Hepatocyte (in vitro differentiated cells): ENCODE data around the gene LRRC43. TPM values are rescaled to one million over a fixed set of nuclear protein-coding genes. Genes with fewer than 3 reads are reported as not detected.
"Not testable (repeated sequence)": the region's sequence is repeated elsewhere in the genome, so short reads cannot be mapped to it uniquely, and the experiment has no call there.

ENCODE experiments used
- DNase-seq: peaks from one replicate; pipeline ENCODE4 v3.0.0-alpha.2; 2016; ENCODE audit warnings: low spot score
- H2AFZ ChIP-seq: fragments of 200-600 bp; sonication (generic); 2 replicates; pipeline ENCODE4 v1.6.0; 2016; ENCODE audit warnings: antibody characterized with exemption, mild to moderate bottlenecking
- H3K27ac ChIP-seq: fragments of 200-600 bp; sonication (generic); 2 replicates; pipeline ENCODE4 v1.5.1; 2016; ENCODE audit warnings: mild to moderate bottlenecking
- H3K27me3 ChIP-seq: fragments of 200-600 bp; sonication (generic); 2 replicates; pipeline ENCODE4 v1.6.1; 2016
- H3K36me3 ChIP-seq: fragments of 200-600 bp; sonication (generic); replicated peaks from 2 replicates; pipeline ENCODE4 v1.5.1; 2016; ENCODE audit warnings: low read depth; ENCODE audit not compliant: insufficient read depth
- H3K4me1 ChIP-seq: fragments of 200-600 bp; sonication (generic); 2 replicates; pipeline ENCODE4 v1.5.1; 2016; ENCODE audit warnings: mild to moderate bottlenecking, moderate library complexity; ENCODE audit not compliant: insufficient read depth
- H3K4me2 ChIP-seq: fragments of 200-600 bp; sonication (generic); 2 replicates; pipeline ENCODE4 v1.6.0; 2016
- H3K4me3 ChIP-seq: fragments of 200-600 bp; sonication (generic); 2 replicates; pipeline ENCODE4 v1.5.1; 2016; ENCODE audit warnings: mild to moderate bottlenecking
- H3K79me2 ChIP-seq: fragments of 200-600 bp; sonication (generic); 2 replicates; pipeline ENCODE4 v1.6.0; 2017; ENCODE audit warnings: mild to moderate bottlenecking
- H3K9me2 ChIP-seq: fragments of 200-600 bp; sonication (generic); replicated peaks from 2 replicates; pipeline ENCODE4 v1.6.0; 2017; ENCODE audit warnings: mild to moderate bottlenecking; ENCODE audit not compliant: insufficient read depth
- H3K9me3 ChIP-seq: fragments of 200-600 bp; sonication (generic); 2 replicates; pipeline ENCODE4 v1.5.1; 2016; ENCODE audit warnings: low read depth, mild to moderate bottlenecking
- H4K20me1 ChIP-seq: fragments of 200-600 bp; sonication (generic); 2 replicates; pipeline ENCODE4 v1.6.0; 2016; ENCODE audit warnings: mild to moderate bottlenecking; ENCODE audit not compliant: insufficient read depth, poor library complexity, severe bottlenecking
- EZH2 ChIP-seq: fragments of 200-600 bp; sonication (generic); IDR thresholded peaks from 2 replicates; pipeline ENCODE4 v1.6.1; 2016; ENCODE audit warnings: antibody characterized with exemption, mild to moderate bottlenecking, borderline replicate concordance
- EZH2phosphoT487 ChIP-seq: fragments of 200-600 bp; sonication (generic); IDR thresholded peaks from one replicate; pipeline ENCODE4 v1.6.1; 2018; ENCODE audit warnings: antibody characterized with exemption, mild to moderate bottlenecking, low read depth, moderate library complexity; ENCODE audit not compliant: unreplicated experiment, severe bottlenecking
- WGBS: methylation state at CpG from one replicate; pipeline ENCODE4 v1.1.6; 2016; ENCODE audit warnings: low lambda C conversion rate; ENCODE audit errors: missing lambda C conversion rate; 5-methylcytosine and 5-hydroxymethylcytosine counted together
- polyA plus RNA-seq: library from polyadenylated mRNA; unstranded; fragments of >200 nt; fragmentation: Nextera tagmentation; extraction: Ambion mirVana; gene quantifications from 2 replicates; pipeline ENCODE4 v1.2.1, GENCODE V29; 2016
- total RNA-seq: library from RNA; depleted of rRNA; stranded (reverse); fragments of >200 nt; gene quantifications from 2 replicates; pipeline ENCODE4 v1.2.3, GENCODE V29; 2014
- TF ChIP-seq, protein P1 (sequence below): fragments of 200-600 bp; sonication (generic); IDR thresholded peaks from 2 replicates; pipeline ENCODE4 v1.5.1; 2016; ENCODE audit warnings: antibody characterized with exemption, mild to moderate bottlenecking; ENCODE audit not compliant: poor library complexity

Gene LRRC43
- total and polyA plus RNA-seq, 2 experiments from 2014 or later = 1.7 TPM

DNA sequence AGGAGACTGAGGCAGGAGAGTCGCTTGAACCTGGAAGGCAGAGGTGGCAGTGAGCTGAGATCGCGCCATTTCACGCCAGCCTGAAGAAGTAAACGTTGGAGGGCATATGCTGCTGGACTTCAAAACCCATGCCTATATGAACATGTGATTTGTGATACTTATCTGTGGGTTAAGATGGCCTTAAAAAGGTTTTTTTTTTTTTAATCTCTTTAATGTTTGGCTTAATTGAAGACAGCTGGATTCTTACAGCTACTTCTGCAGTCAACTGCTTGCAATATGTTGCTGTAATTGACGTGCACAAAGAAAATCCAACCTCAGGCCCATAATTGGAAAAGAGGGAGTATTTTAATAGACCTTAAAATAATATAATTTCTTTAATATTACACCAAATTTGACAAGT is 19.1 kb downstream of the LRRC43 start:
- Histone ChIP-seq H3K36me3 (no peaks in the 10 kb centered on the region), H3K9me3 (no peaks in the 10 kb centered on the region), H3K79me2 (no peaks in the 10 kb centered on the region), H3K4me2 (no peak overlapping the region), H3K27me3 (peaks cover 34% of the 10 kb centered on the region), H3K4me3 (no peak overlapping the region), H3K9me2 (no peaks in the 10 kb centered on the region), H3K27ac (no peak overlapping the region), H4K20me1 (no peaks in the 10 kb centered on the region), H2AFZ (no peak overlapping the region), H3K4me1 (peaks cover 7% of the 10 kb centered on the region)
- 79% methylated on average over 6 of the region's 6 CpGs for WGBS
- DNase-seq = no peak
- TF ChIP-seq EZH2 (no peak), EZH2phosphoT487 (no peak)
- TF ChIP-seq, protein P1, sequence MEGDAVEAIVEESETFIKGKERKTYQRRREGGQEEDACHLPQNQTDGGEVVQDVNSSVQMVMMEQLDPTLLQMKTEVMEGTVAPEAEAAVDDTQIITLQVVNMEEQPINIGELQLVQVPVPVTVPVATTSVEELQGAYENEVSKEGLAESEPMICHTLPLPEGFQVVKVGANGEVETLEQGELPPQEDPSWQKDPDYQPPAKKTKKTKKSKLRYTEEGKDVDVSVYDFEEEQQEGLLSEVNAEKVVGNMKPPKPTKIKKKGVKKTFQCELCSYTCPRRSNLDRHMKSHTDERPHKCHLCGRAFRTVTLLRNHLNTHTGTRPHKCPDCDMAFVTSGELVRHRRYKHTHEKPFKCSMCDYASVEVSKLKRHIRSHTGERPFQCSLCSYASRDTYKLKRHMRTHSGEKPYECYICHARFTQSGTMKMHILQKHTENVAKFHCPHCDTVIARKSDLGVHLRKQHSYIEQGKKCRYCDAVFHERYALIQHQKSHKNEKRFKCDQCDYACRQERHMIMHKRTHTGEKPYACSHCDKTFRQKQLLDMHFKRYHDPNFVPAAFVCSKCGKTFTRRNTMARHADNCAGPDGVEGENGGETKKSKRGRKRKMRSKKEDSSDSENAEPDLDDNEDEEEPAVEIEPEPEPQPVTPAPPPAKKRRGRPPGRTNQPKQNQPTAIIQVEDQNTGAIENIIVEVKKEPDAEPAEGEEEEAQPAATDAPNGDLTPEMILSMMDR = no peak

DNA sequence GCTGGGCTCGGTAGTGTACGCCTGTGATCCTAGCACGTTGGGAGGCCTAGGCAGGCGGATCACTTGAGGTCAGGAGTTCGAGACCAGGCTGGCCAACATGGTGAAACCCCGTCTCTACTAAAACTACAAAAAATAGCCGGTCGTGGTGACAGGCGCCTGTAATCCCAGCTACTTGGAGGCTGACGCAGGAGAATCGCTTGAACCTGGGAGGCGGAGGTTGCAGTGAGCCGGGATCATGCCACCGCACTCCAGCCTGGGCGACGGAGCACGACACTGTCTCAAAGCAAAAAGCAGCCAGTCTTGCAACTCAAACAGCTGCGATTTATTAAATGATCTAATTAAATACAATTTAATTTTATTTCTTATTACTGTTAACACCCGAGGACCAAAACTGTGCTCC is 19.9 kb downstream of the LRRC43 start:
- Histone ChIP-seq H2AFZ (peak overlapping the region; percentile 60), H3K27me3 (peaks cover 34% of the 10 kb centered on the region), H3K4me2 (peak overlapping the region; percentile 99), H3K4me3 (peak overlapping the region; percentile 22)
- H3K79me2 ChIP-seq, H4K20me1 ChIP-seq, H3K4me1 ChIP-seq, H3K36me3 ChIP-seq, H3K9me2 ChIP-seq, H3K27ac ChIP-seq, H3K9me3 ChIP-seq, DNase-seq: not testable (repeated sequence)
- WGBS = 76% methylated on average over 19 of the region's 19 CpGs

DNA sequence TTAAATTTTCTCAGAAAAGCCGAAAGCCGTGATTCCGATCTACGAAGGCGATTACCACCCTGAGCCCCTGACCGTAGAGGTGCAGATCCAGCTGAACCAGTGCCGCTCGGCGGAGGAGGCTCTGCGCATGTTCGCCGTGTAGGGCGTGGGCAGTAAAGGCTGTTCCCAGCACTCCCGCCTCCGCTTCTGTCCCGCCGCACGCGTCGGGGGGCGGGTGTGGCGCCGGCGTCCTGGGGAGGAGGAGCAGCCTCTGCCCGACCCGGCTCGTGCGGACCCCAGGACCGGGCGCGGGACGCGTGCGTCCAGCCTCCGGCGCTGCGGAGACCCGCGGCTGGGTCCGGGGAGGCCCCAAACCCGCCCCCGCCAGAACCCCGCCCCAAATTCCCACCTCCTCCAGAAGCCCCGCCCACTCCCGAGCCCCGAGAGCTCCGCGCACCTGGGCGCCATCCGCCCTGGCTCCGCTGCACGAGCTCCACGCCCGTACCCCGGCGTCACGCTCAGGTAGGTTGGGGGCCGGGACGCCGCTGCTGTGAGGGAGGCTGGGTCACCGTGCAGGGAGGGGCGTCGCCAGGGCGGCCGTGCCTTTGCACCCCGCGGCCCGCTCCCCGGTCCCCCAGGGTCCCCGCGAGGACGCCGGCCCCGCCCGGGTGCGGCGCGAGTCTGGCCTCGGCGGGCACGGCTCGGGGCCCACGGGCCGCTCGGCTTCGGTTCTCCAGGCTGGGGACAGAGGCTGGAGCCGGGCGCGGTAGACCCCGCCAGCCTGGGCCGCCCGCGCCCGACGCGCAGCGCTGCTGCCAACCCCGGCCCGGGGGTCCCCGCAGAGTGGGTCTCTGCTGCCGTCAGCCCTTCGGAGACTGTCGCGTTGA is 20.6 kb downstream of the LRRC43 start, which contains the start of gene B3GNT4:
B3GNT4 (plus strand) TSS at position 409 of the 866 bp plus-strand sequence. CDS start 910 bp downstream, outside the sequence.
- WGBS = 3% methylated on average over 54 of the region's 104 CpGs
- Histone ChIP-seq H3K27me3 (peaks cover 34% of the 10 kb centered on the region), H3K9me2 (no peaks in the 10 kb centered on the region), H3K79me2 (no peaks in the 10 kb centered on the region), H4K20me1 (no peaks in the 10 kb centered on the region), H3K4me3 (peak within 1 kb of the TSS; percentile 22), H3K4me2 (peak within 1 kb of the TSS; percentile 99), H3K9me3 (no peaks in the 10 kb centered on the region), H2AFZ (peak within 1 kb of the TSS; percentile 60), H3K36me3 (no peaks in the 10 kb centered on the region), H3K27ac (no peak within 1 kb of the TSS), H3K4me1 (peaks cover 7% of the 10 kb centered on the region)
- TF ChIP-seq, protein P1 = no peak
- TF ChIP-seq EZH2 = peak; percentile 24
- peak; percentile 26 for TF ChIP-seq EZH2phosphoT487
- DNase-seq = peak; percentile 80

DNA sequence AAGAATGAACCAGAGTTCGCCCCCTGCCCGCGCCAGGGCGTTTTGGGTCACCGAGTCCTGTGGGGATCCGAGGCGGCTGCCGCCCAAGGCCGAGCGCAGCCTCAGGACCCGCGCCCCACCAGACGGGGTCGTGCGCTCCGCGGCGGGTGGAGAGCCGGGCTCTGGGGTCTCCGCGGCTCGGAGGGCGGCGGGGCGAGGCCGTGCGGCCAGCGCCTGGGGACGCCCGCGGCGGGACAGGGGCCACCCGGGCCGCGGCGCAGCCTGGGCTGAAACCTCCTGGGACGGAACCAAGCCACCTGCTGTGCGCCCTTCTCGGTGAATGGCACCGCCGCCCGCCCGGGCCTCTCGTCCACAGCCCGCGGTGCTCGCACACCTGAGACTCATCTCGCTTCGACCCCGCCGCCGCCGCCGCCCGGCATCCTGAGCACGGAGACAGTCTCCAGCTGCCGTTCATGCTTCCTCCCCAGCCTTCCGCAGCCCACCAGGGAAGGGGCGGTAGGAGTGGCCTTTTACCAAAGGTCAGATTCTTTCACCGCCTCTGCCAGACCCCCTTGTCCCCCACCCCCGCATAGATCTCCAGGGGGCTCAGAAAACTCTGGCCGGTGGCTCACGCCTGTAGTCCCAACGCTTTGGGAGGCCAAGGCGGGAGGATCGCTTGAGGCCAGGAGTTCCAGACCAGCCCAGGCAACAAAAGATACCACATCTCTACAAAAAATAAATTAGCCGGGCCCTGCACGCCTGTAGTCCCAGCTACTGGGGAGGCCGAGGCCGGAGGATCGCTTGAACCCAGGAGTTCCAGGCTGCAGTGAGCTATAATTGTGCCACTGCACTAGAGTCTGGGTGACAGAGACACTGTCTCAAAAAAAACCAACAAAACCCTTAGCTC is 21.5 kb downstream of the LRRC43 start:
- Histone ChIP-seq H3K36me3 (no peaks in the 10 kb centered on the region), H3K9me3 (no peaks in the 10 kb centered on the region), H4K20me1 (no peaks in the 10 kb centered on the region), H3K27ac (no peak overlapping the region), H3K4me2 (peak overlapping the region; percentile 99), H3K4me3 (peak overlapping the region; percentile 22), H3K9me2 (no peaks in the 10 kb centered on the region), H3K27me3 (peaks cover 34% of the 10 kb centered on the region), H3K79me2 (no peaks in the 10 kb centered on the region), H3K4me1 (peaks cover 7% of the 10 kb centered on the region), H2AFZ (no peak overlapping the region)
- no peak for DNase-seq
- WGBS = 15% methylated on average over 52 of the region's 71 CpGs
- TF ChIP-seq EZH2phosphoT487 (no peak), EZH2 (peak; percentile 27)
- TF ChIP-seq, protein P1 = no peak
